ENCODE measurements around the gene HOXC10.

- no peak for TF ChIP-seq CTCF (IDR thresholded peaks at IDR 0.05; ENCODE audit: insufficient read depth, low read length)
- TF ChIP-seq POLR2AphosphoS5 (IDR thresholded peaks at IDR 0.05; ENCODE audit: low read depth), result no peak
Observed at GRCh38 chr12:54000116-54001114, 15.5 kb downstream of the HOXC10 start, which contains the start of gene HOXC9.
